GM23338 (cell line): ENCODE measurements around the gene FABP1. TPM values are rescaled to one million over a fixed set of nuclear protein-coding genes. Genes with fewer than 3 reads are reported as not detected.

Source experiments
- ATAC-seq: fragments of 200-7000 bp; cut with Tn5 transposase; 3 replicates; pipeline ENCODE4 v1.9.1; 2020
- DNase-seq: peaks from one replicate; pipeline ENCODE4 v3.0.0-alpha.2; 2015; ENCODE audit warnings: low spot score
- H2AFZ ChIP-seq: fragments of 200-600 bp; sonication (generic); 2 replicates; pipeline ENCODE4 v1.8.0; 2016; ENCODE audit warnings: antibody characterized with exemption, mild to moderate bottlenecking, moderate library complexity
- H3F3A ChIP-seq: fragments of 200-600 bp; sonication (generic); replicated peaks from 2 replicates; pipeline ENCODE4 v1.8.0; 2017; ENCODE audit warnings: antibody characterized with exemption, mixed run types, low read depth
- H3K27ac ChIP-seq: fragments of 200-600 bp; sonication (generic); 2 replicates; pipeline ENCODE4 v1.6.1; 2016; ENCODE audit warnings: low read depth
- H3K27me3 ChIP-seq: fragments of 200-600 bp; sonication (generic); 2 replicates; pipeline ENCODE4 v1.8.0; 2016; ENCODE audit warnings: mild to moderate bottlenecking, mixed run types, moderate library complexity; ENCODE audit not compliant: insufficient read depth
- H3K36me3 ChIP-seq: fragments of 200-600 bp; sonication (generic); 2 replicates; pipeline ENCODE4 v1.8.0; 2016; ENCODE audit warnings: mild to moderate bottlenecking; ENCODE audit not compliant: insufficient read depth
- H3K4me1 ChIP-seq: fragments of 200-600 bp; sonication (generic); 2 replicates; pipeline ENCODE4 v1.8.0; 2016; ENCODE audit warnings: mild to moderate bottlenecking, moderate library complexity; ENCODE audit not compliant: insufficient read depth
- H3K4me2 ChIP-seq: fragments of 200-600 bp; sonication (generic); 2 replicates; pipeline ENCODE4 v1.7.1; 2017; ENCODE audit warnings: mixed run types
- H3K4me3 ChIP-seq: fragments of 200-600 bp; sonication (generic); 2 replicates; pipeline ENCODE4 v1.6.1; 2016; ENCODE audit warnings: mixed run types
- H3K79me2 ChIP-seq: fragments of 200-600 bp; sonication (generic); replicated peaks from 2 replicates; pipeline ENCODE4 v1.8.0; 2017; ENCODE audit warnings: mild to moderate bottlenecking; ENCODE audit not compliant: insufficient read depth
- H3K9me2 ChIP-seq: fragments of 200-600 bp; sonication (generic); 2 replicates; pipeline ENCODE4 v1.8.0; 2017; ENCODE audit not compliant: insufficient read depth
- H4K20me1 ChIP-seq: fragments of 200-600 bp; sonication (generic); replicated peaks from 2 replicates; pipeline ENCODE4 v1.8.0; 2017; ENCODE audit warnings: mild to moderate bottlenecking; ENCODE audit not compliant: insufficient read depth
- H3K27ac Mint-ChIP-seq: 2 replicates; pipeline ENCODE4 v1.8.0; 2020; ENCODE audit warnings: inconsistent platforms, mild to moderate bottlenecking, moderate library complexity, mixed read lengths
- H3K27me3 Mint-ChIP-seq: 3 replicates; pipeline ENCODE4 v1.8.0; 2022; ENCODE audit warnings: low read depth, mild to moderate bottlenecking, moderate library complexity, mixed read lengths, inconsistent platforms; ENCODE audit not compliant: insufficient read depth, poor library complexity
- H3K36me3 Mint-ChIP-seq: 3 replicates; pipeline ENCODE4 v1.8.0; 2021; ENCODE audit warnings: low read depth, mild to moderate bottlenecking, inconsistent platforms, moderate library complexity, mixed read lengths
- H3K4me1 Mint-ChIP-seq: 3 replicates; pipeline ENCODE4 v1.8.0; 2020; ENCODE audit warnings: mild to moderate bottlenecking, inconsistent platforms, mixed read lengths
- H3K4me3 Mint-ChIP-seq: 3 replicates; pipeline ENCODE4 v1.8.0; 2021; ENCODE audit warnings: moderate library complexity, mild to moderate bottlenecking, inconsistent platforms, mixed read lengths
- H3K9me3 Mint-ChIP-seq: 3 replicates; pipeline ENCODE4 v1.8.0; 2020; ENCODE audit warnings: moderate library complexity, mild to moderate bottlenecking, inconsistent platforms, mixed read lengths
- EZH2 ChIP-seq: fragments of 200-600 bp; sonication (generic); IDR thresholded peaks from one replicate; pipeline ENCODE4 v1.8.0; 2017; ENCODE audit warnings: antibody characterized with exemption, mild to moderate bottlenecking, low read depth; ENCODE audit not compliant: unreplicated experiment
- JUNB ChIP-seq: IDR thresholded peaks from one replicate; pipeline ENCODE4 v1.6.1; 2016; ENCODE audit warnings: antibody characterized with exemption; ENCODE audit not compliant: unreplicated experiment
- NANOG ChIP-seq: IDR thresholded peaks from 2 replicates; pipeline ENCODE4 v1.6.1; 2016; ENCODE audit warnings: antibody characterized with exemption, borderline replicate concordance
- POLR2AphosphoS5 ChIP-seq: IDR thresholded peaks from 2 replicates; pipeline ENCODE4 v1.6.1; 2016; ENCODE audit warnings: antibody characterized with exemption, low read depth
- STAT1 ChIP-seq: IDR thresholded peaks from one replicate; pipeline ENCODE4 v1.6.1; 2016; ENCODE audit warnings: antibody characterized with exemption; ENCODE audit not compliant: unreplicated experiment
- ZNF114 ChIP-seq: fragments of 250-450 bp; sonication (Bioruptor Pico); IDR thresholded peaks from 2 replicates; pipeline ENCODE4 v1.5.0; 2020; ENCODE audit warnings: mild to moderate bottlenecking, moderate library complexity
- ZNF331 ChIP-seq: fragments of 250-450 bp; sonication (Bioruptor Pico); IDR thresholded peaks from 2 replicates; pipeline ENCODE4 v1.5.0; 2020; ENCODE audit warnings: low read depth, mild to moderate bottlenecking, moderate library complexity
- ZNF462 ChIP-seq: fragments of 250-450 bp; sonication (Bioruptor Pico); IDR thresholded peaks from 2 replicates; pipeline ENCODE4 v1.5.0; 2020; ENCODE audit warnings: mild to moderate bottlenecking, moderate library complexity
- polyA plus RNA-seq: library from polyadenylated mRNA; unstranded; fragments of >200 nt; fragmentation: Nextera tagmentation; extraction: Ambion mirVana; gene quantifications from 2 replicates; pipeline ENCODE4 v1.2.1, GENCODE V29; 2016
- total RNA-seq: library from RNA; depleted of rRNA; stranded (reverse); fragments of >200 nt; shearing (Covaris generic); gene quantifications from 2 replicates; pipeline ENCODE4 v1.2.3, GENCODE V29; 2014
- TF ChIP-seq, protein P1 (sequence below): IDR thresholded peaks from one replicate; pipeline ENCODE4 v1.6.1; 2018; ENCODE audit warnings: antibody characterized with exemption; ENCODE audit not compliant: unreplicated experiment

Gene FABP1
- total and polyA plus RNA-seq, 2 experiments from 2014 or later: not detected

- H3K27ac Mint-ChIP-seq: no peak overlapping the region
- no peak overlapping the region for H3K4me3 Mint-ChIP-seq
- TF ChIP-seq JUNB (no peak), ZNF114 (CRISPR knock-in tag) (no peak), ZNF462 (CRISPR knock-in tag) (no peak), POLR2AphosphoS5 (no peak), NANOG (no peak), EZH2 (no peak), STAT1 (no peak), ZNF331 (no peak)
- TF ChIP-seq, protein P1, sequence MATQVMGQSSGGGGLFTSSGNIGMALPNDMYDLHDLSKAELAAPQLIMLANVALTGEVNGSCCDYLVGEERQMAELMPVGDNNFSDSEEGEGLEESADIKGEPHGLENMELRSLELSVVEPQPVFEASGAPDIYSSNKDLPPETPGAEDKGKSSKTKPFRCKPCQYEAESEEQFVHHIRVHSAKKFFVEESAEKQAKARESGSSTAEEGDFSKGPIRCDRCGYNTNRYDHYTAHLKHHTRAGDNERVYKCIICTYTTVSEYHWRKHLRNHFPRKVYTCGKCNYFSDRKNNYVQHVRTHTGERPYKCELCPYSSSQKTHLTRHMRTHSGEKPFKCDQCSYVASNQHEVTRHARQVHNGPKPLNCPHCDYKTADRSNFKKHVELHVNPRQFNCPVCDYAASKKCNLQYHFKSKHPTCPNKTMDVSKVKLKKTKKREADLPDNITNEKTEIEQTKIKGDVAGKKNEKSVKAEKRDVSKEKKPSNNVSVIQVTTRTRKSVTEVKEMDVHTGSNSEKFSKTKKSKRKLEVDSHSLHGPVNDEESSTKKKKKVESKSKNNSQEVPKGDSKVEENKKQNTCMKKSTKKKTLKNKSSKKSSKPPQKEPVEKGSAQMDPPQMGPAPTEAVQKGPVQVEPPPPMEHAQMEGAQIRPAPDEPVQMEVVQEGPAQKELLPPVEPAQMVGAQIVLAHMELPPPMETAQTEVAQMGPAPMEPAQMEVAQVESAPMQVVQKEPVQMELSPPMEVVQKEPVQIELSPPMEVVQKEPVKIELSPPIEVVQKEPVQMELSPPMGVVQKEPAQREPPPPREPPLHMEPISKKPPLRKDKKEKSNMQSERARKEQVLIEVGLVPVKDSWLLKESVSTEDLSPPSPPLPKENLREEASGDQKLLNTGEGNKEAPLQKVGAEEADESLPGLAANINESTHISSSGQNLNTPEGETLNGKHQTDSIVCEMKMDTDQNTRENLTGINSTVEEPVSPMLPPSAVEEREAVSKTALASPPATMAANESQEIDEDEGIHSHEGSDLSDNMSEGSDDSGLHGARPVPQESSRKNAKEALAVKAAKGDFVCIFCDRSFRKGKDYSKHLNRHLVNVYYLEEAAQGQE: no peak
- H3K4me1 Mint-ChIP-seq: no peaks in the 10 kb centered on the region; the same call in 1 of the 3 replicates
- no peaks in the 10 kb centered on the region for H3K4me1 ChIP-seq
- peaks cover 9% of the 10 kb centered on the region for H3K9me2 ChIP-seq
- H3K27ac ChIP-seq: no peak overlapping the region
- H3K36me3 Mint-ChIP-seq: no peaks in the 10 kb centered on the region
- no peaks in the 10 kb centered on the region for H3K79me2 ChIP-seq
- no peak for ATAC-seq
- DNase-seq: no peak
- no peak overlapping the region for H2AFZ ChIP-seq
- H3K36me3 ChIP-seq: no peaks in the 10 kb centered on the region
- no peaks in the 10 kb centered on the region for H4K20me1 ChIP-seq
- no peaks in the 10 kb centered on the region for H3F3A ChIP-seq
- H3K9me3 Mint-ChIP-seq: no peaks in the 10 kb centered on the region
- no peak overlapping the region for H3K4me3 ChIP-seq
- H3K4me2 ChIP-seq: no peak overlapping the region
- H3K27me3 ChIP-seq: no peaks in the 10 kb centered on the region
- H3K27me3 Mint-ChIP-seq: peaks cover 3% of the 10 kb centered on the region
Measured at GRCh38 chr2:88115825-88116518, 11.9 kb downstream of the FABP1 start.
